HepG2 (cell line): Measurements from ENCODE around the gene INSYN2B. TPM values are rescaled to one million over a fixed set of nuclear protein-coding genes. Genes with fewer than 3 reads are reported as not detected.

Source experiments
- ATAC-seq: fragments of 200-7000 bp; cut with Tn5 transposase; 3 replicates; pipeline ENCODE4 v1.9.1; 2020; ENCODE audit warnings: mild to moderate bottlenecking, moderate library complexity
- BruUV-seq: library from RNA; stranded (reverse); fragments of 400-500 nt; replicated peaks from 2 replicates; lab custom pipeline; 2021; lab: Mats Ljungman, UMichigan
- CTCF ChIA-PET: fragments of 300-600 bp; formaldehyde crosslinking; extraction: SDS; loops from one replicate; lab custom pipeline; 2021; ENCODE audit warnings: low total read pairs, inconsistent platforms, low intra/inter-chr PET ratio; lab: Yijun Ruan, JAX
- POLR2A ChIA-PET: fragments of 350-600 bp; sonication (Branson Sonifier 250); formaldehyde crosslinking; loops from one replicate; lab custom pipeline; 2020; ENCODE audit warnings: antibody characterized with exemption, inconsistent platforms; lab: Yijun Ruan, JAX
- DNase-seq: peaks from one replicate; pipeline ENCODE4 v3.0.0-alpha.2; 2015; ENCODE audit warnings: low spot score
- FAIRE-seq: peaks from 3 replicates; lab custom pipeline; 2011; peaks lifted over from hg19 to GRCh38; lab: Jason Lieb, UNC
- H2AFZ ChIP-seq: one replicate; pipeline ENCODE4 v1.6.1; 2011; ENCODE audit warnings: low read length, inconsistent platforms
- H3K27ac ChIP-seq: fragments of 300-600 bp; 3 replicates; pipeline ENCODE4 v1.8.0; 2011; ENCODE audit warnings: mixed run types, mild to moderate bottlenecking, mixed read lengths, low read length, inconsistent platforms; ENCODE audit not compliant: insufficient read depth; ENCODE audit errors: extremely low read length
- H3K27me3 ChIP-seq, 2 experiments: fragments of 200-600 bp in 1 of 2; 2 replicates in 1 of 2; 3 replicates in 1 of 2; pipeline versions ENCODE4 v1.6.0 to v1.8.0; 2011; ENCODE audit warnings: low read length in 2 of 2, mild to moderate bottlenecking in 2 of 2, moderate library complexity in 2 of 2, inconsistent platforms in 1 of 2; ENCODE audit not compliant: insufficient read depth in 2 of 2, control insufficient read depth in 1 of 2
- H3K36me3 ChIP-seq, 2 experiments: fragments of 200-600 bp in 1 of 2; replicated peaks in 1 of 2; 2 replicates in 1 of 2; 3 replicates in 1 of 2; pipeline versions ENCODE4 v1.5.1 to v1.8.0; 2011; ENCODE audit warnings: low read length in 2 of 2, inconsistent platforms in 1 of 2; ENCODE audit not compliant: insufficient read depth in 2 of 2, control insufficient read depth in 1 of 2
- H3K4me1 ChIP-seq: 2 replicates; pipeline ENCODE4 v1.5.1; 2012; ENCODE audit warnings: low read length, inconsistent platforms; ENCODE audit not compliant: insufficient read depth
- H3K4me2 ChIP-seq: 2 replicates; pipeline ENCODE4 v1.6.0; 2011; ENCODE audit warnings: low read depth, low read length, inconsistent platforms
- H3K4me3 ChIP-seq, 3 experiments: fragments of 200-600 bp in 1 of 3; sonication (generic), shearing (Covaris generic) in 1 of 3; replicated peaks in 1 of 3; 2 replicates each; pipeline ENCODE4 v1.5.1; 2011 to 2016; ENCODE audit warnings: low read length in 3 of 3, inconsistent platforms in 2 of 3, low read depth in 2 of 3, mild to moderate bottlenecking in 2 of 3, control low read depth in 1 of 3, mixed read lengths in 1 of 3; ENCODE audit not compliant: insufficient read depth in 1 of 3
- H3K79me2 ChIP-seq: one replicate; pipeline ENCODE4 v1.6.1; 2011; ENCODE audit warnings: low read length, inconsistent platforms; ENCODE audit not compliant: insufficient read depth
- H3K9ac ChIP-seq: 2 replicates; pipeline ENCODE4 v1.6.0; 2011; ENCODE audit warnings: mild to moderate bottlenecking, low read depth, low read length, inconsistent platforms; ENCODE audit not compliant: insufficient read depth
- H3K9me3 ChIP-seq: 2 replicates; pipeline ENCODE4 v1.5.1; 2012; ENCODE audit warnings: mild to moderate bottlenecking, low read length
- H4K20me1 ChIP-seq: 2 replicates; pipeline ENCODE4 v1.6.0; 2011; ENCODE audit warnings: inconsistent platforms, mild to moderate bottlenecking, low read length, moderate library complexity; ENCODE audit not compliant: insufficient read depth
- CEBPZ ChIP-seq: IDR thresholded peaks from 2 replicates; pipeline ENCODE4 v1.6.1; 2012; ENCODE audit warnings: low read length, improper control_type of control experiment
- CENPT ChIP-seq: sonication (generic); formaldehyde crosslinking; IDR thresholded peaks from 2 replicates; pipeline ENCODE4 v1.8.0; 2022; ENCODE audit warnings: low read depth, mild to moderate bottlenecking, moderate library complexity, missing genetic modification reagents
- FUBP1 ChIP-seq: sonication (generic); formaldehyde crosslinking; IDR thresholded peaks from 2 replicates; pipeline ENCODE4 v1.5.1; 2020; ENCODE audit warnings: missing genetic modification reagents, mild to moderate bottlenecking, borderline replicate concordance
- HDAC1 ChIP-seq: sonication (generic); formaldehyde crosslinking; IDR thresholded peaks from 2 replicates; pipeline ENCODE4 v1.5.1; 2020; ENCODE audit warnings: mild to moderate bottlenecking, missing genetic modification reagents
- MEIS1 ChIP-seq: sonication (generic); formaldehyde crosslinking; IDR thresholded peaks from 2 replicates; pipeline ENCODE4 v1.9.0; 2021; ENCODE audit warnings: mild to moderate bottlenecking, missing genetic modification reagents, moderate library complexity, borderline replicate concordance
- MIXL1 ChIP-seq: IDR thresholded peaks from 2 replicates; pipeline ENCODE4 v1.6.1; 2016
- NKX3-1 ChIP-seq: sonication (generic); formaldehyde crosslinking; IDR thresholded peaks from 2 replicates; pipeline ENCODE4 v1.5.0; 2020; ENCODE audit warnings: missing genetic modification reagents
- STAT5B ChIP-seq: sonication (generic); formaldehyde crosslinking; IDR thresholded peaks from 2 replicates; pipeline ENCODE4 v1.4.0; 2020; ENCODE audit warnings: missing genetic modification reagents
- TGIF2 ChIP-seq: IDR thresholded peaks from 2 replicates; pipeline ENCODE4 v1.6.1; 2016; ENCODE audit warnings: control low read depth, missing compliant biosample characterization
- ZBTB42 ChIP-seq: sonication (generic); formaldehyde crosslinking; IDR thresholded peaks from 2 replicates; pipeline ENCODE4 v1.5.0; 2020; ENCODE audit warnings: mild to moderate bottlenecking, missing genetic modification reagents
- ZFP90 ChIP-seq: sonication (generic); formaldehyde crosslinking; IDR thresholded peaks from 2 replicates; pipeline ENCODE4 v1.8.0; 2022; ENCODE audit warnings: missing genetic modification reagents, mild to moderate bottlenecking, inconsistent platforms, borderline replicate concordance
- ZNF225 ChIP-seq: sonication (generic); formaldehyde crosslinking; IDR thresholded peaks from 2 replicates; pipeline ENCODE4 v1.4.0; 2020; ENCODE audit warnings: mild to moderate bottlenecking, missing genetic modification reagents
- ZNF33A ChIP-seq: sonication (generic); formaldehyde crosslinking; IDR thresholded peaks from 2 replicates; pipeline ENCODE4 v1.5.1; 2020; ENCODE audit warnings: missing genetic modification reagents, mild to moderate bottlenecking, moderate library complexity, borderline replicate concordance
- ZNF343 ChIP-seq: sonication (generic); formaldehyde crosslinking; IDR thresholded peaks from 2 replicates; pipeline ENCODE4 v1.4.0; 2020; ENCODE audit warnings: mild to moderate bottlenecking, missing genetic modification reagents
- ZNF737 ChIP-seq: sonication (generic); formaldehyde crosslinking; IDR thresholded peaks from 2 replicates; pipeline ENCODE4 v1.5.0; 2020; ENCODE audit warnings: missing genetic modification reagents, mild to moderate bottlenecking, borderline replicate concordance
- ZNF800 ChIP-seq: sonication (generic); formaldehyde crosslinking; IDR thresholded peaks from 2 replicates; pipeline ENCODE4 v1.4.0; 2020; ENCODE audit warnings: missing genetic modification reagents
- in situ Hi-C: cut with HindIII; loops from 2 replicates; pipeline ENCODE4 v1.10.0; 2017; ENCODE audit warnings: low pct_unique_long_range_greater_than_20kb; ENCODE audit not compliant: extremely low pct_ligation_motif_present
- intact Hi-C: fragments of 100-400 bp; cut with micrococcal nuclease; formaldehyde crosslinking; loops from one replicate; pipeline ENCODE4 v1.10.0; 2022; ENCODE audit not compliant: unreplicated experiment
- polyA plus RNA-seq, 8 experiments: library from polyadenylated mRNA; depleted of rRNA in 3 of 8; stranded (reverse) in 7 of 8; unstranded in 1 of 8; fragments of >200 nt; fragmentation: Illumina TruSeq in 4 of 8; extraction: Trizol in 4 of 8; gene quantifications; 2 replicates each; pipeline versions ENCODE4 v1.2.1 to v1.2.3, GENCODE V29; 2011 to 2016; ENCODE audit warnings: low read depth in 4 of 8, missing spikeins in 1 of 8, mixed read lengths in 1 of 8; ENCODE audit not compliant: insufficient read depth in 1 of 8
- total RNA-seq, 5 experiments: library from RNA; depleted of rRNA; stranded (reverse); fragments of >200 nt; fragmentation: Illumina TruSeq; extraction: Trizol; gene quantifications; 2 replicates each; pipeline ENCODE4 v1.2.3, GENCODE V29; 2016; ENCODE audit warnings: low read depth in 1 of 5

The INSYN2B gene
- total and polyA plus RNA-seq, 2 of the 13 experiments (the other 11 are each of a cell fraction or from before 2014, with no cell fraction given), result not detected

- H3K27ac ChIP-seq, result no peak overlapping the region
- in situ Hi-C loops (no loop called here), intact Hi-C loops (no loop called here)
- H3K79me2 ChIP-seq, result no peaks in the 10 kb centered on the region
- no peaks in the 10 kb centered on the region for H3K9me3 ChIP-seq
- no peak overlapping the region for H3K4me2 ChIP-seq
- FAIRE-seq (no peak), ATAC-seq (no peak), DNase-seq (no peak)
- no peak overlapping the region for H3K4me3 ChIP-seq
- BruUV-seq, result no TSS peak
- H3K4me1 ChIP-seq, result no peaks in the 10 kb centered on the region
- no peaks in the 10 kb centered on the region for H3K36me3 ChIP-seq
- no peaks in the 10 kb centered on the region; a peak in 1 of 5 replicates for H3K27me3 ChIP-seq
- no peak overlapping the region for H3K9ac ChIP-seq
- no peaks in the 10 kb centered on the region for H4K20me1 ChIP-seq
- ChIA-PET POLR2A (no interaction called here), CTCF (no interaction called here)
- no peak overlapping the region for H2AFZ ChIP-seq
- TF ChIP-seq MIXL1 (CRISPR knock-in tag), result no peak
- no peak for TF ChIP-seq CEBPZ
- no peak for TF ChIP-seq ZNF800 (CRISPR knock-in tag)
- no peak for TF ChIP-seq FUBP1 (CRISPR knock-in tag)
- no peak for TF ChIP-seq HDAC1 (CRISPR knock-in tag)
- TF ChIP-seq NKX3-1 (CRISPR knock-in tag), result no peak
- no peak for TF ChIP-seq ZNF343 (CRISPR knock-in tag)
- TF ChIP-seq MEIS1 (CRISPR knock-in tag), result no peak
- no peak for TF ChIP-seq STAT5B (CRISPR knock-in tag)
- TF ChIP-seq ZNF737 (CRISPR knock-in tag), result no peak
- no peak for TF ChIP-seq ZNF33A (CRISPR knock-in tag)
- TF ChIP-seq ZBTB42, result no peak
- no peak for TF ChIP-seq CENPT (CRISPR knock-in tag)
- no peak for TF ChIP-seq ZFP90
- TF ChIP-seq TGIF2 (CRISPR knock-in tag), result no peak
- TF ChIP-seq ZNF225 (CRISPR knock-in tag), result no peak
These were observed 137.6 kb downstream of the INSYN2B start for GRCh38 chr5:169842699-169843098.
